GM19463 (cell line): ENCODE measurements around the gene MAP7.

Source experiments
- ATAC-seq: cut with Tn5 transposase; IDR thresholded peaks from one replicate; pipeline ENCODE4 v1.9.1; 2021; ENCODE audit warnings: mild to moderate bottlenecking, moderate library complexity; ENCODE audit not compliant: unreplicated experiment

MAP7 gene

DNA sequence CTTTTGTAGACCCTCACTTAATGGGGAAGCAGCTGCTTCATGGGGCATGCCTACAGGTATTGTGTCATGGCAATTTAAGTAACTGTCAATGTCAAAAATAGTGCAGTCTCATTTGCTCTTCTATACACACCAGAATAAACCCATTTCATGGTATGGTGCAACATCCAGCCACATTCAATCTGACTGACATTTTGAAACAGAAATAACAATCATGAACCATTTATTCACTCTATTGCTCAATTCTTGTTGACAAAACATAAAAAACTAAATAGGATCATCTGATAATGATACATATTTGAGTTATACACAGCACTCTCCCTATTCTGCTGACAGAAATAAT, 122.9 kb downstream of the MAP7 start:
- no peak for ATAC-seq

DNA sequence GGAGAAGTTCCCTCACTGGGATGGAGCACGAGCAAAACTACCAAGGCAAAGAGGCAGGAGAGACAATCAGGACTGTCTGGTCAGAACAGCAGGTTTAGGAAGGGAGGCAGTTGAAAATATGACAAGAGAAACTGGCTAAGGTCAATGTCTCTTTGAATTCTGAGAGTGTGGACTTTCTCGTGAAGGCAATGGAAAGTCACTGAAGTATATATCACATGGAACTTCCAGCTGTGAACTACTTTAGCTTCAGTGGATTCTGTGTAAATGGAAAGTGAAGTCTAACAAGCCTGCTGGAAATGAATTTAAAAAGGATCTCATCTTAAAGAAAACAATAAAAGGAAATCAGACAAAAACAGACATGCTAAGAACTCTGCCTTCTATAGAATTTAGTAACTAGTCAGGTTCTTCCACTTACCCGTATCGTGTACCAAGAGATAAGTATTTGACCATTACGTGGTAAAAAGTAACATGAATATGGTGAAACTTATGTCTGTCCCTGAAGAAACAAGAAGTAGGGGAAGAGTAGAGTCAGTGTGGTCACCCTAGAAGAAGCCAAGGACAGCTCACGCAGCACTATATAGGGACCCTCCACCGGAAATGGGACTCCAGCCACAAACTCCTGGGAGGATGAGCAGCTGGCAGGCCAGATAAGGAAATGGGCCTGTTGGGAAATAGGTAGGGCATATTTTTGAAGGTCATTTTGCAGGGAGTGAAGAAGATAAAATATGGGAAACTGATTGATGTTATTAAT, 123.4 kb downstream of the MAP7 start:
- no peak for ATAC-seq

DNA sequence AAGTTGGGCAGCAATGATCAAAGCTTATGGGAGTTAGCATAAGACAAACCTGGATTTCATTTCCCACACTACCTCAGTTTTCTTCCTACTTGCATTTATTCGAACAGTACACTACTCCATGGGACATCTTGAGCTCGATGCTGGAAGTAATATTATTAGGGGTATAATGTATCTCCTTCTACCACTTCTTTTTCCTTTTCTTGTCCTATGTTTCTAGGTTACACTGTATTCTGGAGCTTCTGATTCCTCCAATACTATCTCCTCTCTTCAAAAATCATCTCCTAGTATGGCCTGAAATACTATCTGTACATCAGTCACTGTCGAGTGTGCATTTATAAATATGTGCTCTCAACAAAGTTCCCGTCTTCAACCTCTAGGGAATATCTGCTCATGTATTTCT, 124.4 kb downstream of the MAP7 start:
- no peak for ATAC-seq

DNA sequence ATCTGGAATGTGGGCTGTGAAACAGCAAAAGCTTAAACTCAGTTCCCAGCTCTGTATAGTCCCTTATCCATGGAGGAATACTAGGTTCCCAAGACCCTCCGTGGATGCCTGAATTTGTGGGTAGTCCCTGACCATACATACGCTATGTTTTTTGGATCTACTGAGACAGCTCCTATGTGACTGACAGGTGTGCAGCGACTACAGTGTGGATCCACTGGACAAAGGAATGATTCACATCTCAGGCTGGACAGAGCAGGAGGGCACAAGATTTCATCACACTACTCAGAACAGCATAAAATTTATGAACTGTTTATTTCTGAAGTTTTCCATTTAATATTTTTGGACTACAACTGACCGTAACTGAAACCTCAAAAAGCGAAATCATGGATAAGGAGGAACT, 125.3 kb downstream of the MAP7 start:
- no peak for ATAC-seq

DNA sequence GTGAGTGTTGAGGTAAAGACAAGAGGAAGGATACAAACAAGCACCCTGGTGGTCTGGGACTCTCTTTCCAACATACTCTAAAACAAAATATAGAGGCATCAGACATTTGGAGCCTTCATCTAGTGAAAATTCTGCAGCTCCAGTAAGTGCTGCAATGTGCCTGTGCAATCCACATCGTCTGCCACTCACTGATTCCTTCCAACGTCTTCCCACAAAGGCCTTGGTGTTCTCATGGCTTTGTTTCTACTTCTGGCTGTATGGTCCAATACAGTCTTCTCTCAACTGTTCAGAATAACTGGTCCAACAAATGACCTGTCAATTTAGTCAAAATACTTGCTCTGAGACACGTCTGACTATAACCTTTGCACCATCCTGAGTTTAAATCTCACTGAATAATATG, 125.8 kb downstream of the MAP7 start:
- no peak for ATAC-seq

DNA sequence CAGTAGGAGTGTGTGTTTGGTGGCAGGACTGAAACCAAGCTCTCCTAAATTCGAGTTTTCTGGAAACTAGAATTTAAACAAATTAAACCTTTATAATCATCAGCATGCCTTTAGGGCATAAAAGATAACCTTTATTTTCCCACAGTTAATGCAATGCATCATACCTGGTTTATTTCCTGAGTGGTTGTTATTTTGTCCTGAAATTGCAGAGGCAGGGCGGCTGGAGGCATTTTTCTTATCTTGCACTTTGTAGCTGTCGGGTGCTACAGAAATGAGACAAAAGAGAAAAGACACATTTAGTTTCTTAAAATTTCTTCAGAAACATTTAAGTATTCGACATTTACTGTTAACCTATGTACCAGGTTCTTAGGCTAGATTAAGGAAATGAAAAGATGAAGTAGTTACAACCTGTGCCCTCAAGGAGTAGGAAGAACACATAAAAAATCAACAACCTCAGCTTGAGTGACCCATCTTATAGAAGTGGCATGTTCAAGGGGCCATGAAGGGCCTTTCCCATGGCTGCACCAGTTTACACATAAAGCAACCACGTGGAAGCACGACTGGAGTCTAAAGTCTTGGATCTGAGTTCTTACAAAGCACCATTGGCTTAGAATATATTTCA, 128.6 kb downstream of the MAP7 start:
- no peak for ATAC-seq

DNA sequence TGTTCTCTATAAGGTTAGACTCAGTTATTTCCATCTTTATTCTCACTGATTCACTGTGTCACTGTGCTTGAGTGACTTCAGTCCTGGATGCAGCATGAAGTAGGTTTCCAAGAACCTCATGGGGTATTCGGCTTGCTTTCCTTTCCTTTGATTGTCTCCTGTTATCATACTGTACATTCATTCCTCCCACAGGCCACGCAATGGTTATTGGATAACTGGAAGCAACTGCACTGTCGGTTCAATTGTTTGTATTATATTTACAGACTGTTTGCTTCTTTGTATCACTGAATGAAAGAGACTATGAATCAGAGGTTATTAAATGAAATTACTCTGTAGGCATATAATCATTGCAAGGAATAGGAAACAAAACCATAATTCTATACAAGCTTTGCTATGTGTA, 129.4 kb downstream of the MAP7 start:
- no peak for ATAC-seq

DNA sequence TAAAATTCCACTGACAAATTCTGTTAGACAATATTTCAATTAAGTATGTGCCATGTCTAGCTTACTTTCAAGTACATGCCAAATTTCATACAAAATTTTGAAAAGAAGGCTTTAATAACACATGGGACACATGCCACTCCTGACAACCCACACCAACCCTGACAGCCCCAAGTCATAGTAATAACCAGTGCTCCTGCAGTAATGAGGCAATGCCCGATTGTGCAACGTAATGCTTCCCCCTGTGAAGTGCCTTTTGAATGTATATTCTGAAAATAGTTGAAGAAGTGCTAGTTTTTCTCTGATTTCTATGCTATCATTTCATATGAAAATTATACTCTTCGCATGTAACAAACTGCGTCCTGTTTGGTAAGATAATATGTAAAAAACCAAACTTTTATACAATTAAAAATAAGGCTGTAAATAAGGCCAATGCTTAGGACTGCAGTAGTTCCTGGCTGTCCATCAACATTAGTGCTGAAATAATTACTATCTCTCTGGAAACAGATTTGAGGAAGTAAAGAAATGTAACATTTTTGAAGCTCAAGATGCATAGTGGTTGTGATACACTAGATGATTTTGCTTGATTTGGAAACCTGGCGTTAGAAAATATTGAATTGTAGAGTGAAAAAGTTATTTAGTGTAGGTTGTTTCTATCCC, 134.7 kb downstream of the MAP7 start:
- no peak for ATAC-seq

DNA sequence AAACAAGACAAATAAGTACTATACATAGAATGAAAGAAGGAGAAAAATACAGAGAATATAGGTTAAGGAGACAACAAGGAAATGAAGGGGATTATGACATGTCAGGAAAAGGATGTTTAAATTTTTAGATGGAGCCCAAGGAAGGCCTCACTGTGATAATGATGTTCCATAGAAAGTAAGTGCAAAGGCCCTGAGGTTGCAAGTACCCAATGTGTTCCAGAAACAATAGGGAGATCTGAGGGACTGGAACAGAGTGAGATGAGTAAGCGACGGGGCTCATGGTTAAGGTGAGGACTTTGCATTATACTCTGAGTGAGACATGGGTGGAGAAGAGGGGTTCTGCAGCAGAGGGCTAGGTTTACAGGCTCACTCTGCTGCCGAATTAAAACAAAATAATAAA, 137.8 kb downstream of the MAP7 start:
- ATAC-seq = no peak

DNA sequence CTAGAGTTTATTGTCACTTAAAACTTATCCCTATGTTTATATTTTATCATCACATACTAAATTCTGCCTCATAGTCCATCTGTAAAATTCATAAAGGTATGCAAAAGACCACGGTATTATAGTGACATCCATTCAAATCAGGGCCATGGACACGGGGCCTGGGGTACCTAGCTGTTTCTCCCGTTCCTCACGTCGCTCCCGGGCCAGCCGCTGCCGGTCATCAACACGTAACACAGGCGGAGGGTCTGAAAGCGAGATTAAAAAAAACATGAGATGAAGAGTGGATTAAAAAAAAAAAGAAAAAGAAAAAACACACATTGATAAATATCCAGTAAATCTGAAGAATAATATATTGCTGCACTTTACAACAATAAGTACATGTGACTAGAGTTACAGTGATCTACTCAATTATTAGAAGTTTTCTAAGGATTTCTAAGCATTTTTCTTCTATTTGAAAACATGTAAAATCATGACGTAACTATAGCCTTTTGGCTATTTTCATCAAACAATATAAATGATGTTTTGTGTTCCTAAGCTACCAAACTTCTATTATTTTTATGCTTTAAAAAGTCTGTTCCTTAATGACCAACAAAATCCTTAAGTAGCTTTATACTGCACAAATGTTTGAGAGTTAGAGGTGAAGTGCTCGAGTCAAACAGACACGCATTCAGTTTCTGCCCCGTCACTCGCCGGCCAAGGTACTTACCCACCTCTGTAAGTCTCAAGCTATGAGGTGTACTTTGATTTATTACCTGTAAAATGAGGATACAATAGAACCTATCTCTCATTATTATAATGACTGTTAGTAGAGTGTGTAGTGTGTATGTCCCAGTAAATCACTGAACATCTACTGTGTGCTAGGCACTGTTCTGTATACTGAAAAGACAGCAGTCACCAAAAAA, 138.5 kb downstream of the MAP7 start:
- ATAC-seq = no peak

DNA sequence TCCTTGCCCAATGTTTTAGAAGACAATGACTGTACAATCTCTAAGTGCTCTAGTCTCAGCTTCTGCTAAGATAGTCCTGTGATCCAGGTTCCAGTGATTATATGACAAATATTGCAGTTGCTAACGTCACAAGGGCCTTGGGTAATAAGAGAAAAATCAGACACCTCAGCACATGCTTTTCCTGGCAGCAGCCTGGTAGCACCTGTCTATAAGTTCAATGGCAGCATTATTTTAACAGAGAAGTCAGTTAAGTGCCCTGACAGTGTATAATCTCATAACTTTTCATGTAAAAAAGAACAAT, 139.2 kb downstream of the MAP7 start:
- no peak for ATAC-seq

DNA sequence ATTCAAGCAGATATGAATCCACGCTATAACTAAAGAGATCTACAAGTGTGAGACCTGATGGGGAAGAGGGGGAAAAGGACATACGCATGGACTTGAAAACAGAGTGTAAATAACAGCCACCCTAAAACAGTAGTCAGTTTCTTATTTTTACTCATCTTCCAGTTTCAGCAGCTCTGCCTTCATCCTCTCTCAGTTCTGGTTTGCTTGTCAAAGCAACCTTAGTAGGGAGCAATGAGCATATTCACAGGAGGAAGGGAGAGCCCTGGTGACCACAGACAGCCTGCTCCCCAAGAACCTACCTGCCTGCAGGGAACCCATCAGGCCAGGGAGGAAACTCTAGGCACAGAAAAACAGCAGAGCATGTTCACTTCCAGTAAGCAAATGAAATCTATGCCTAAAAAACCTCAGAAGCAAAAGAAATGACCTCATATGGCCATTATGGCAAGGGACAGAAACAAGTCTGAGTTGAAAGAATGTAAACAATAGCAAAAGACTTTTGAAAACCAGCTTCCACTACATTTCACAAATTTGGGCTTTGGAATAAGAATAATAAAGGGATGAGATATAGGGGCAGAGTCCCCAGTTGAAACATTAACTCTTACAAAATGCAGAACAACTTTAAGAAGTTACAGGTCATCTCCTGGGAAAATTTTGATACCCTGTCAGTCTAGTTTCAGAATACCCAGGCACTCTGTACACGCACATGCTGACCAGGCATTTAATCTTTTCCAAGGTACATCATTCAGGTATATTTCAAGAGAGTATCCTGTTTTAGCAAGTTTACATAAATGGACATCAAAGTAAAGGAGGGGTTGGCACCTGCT, 139.8 kb downstream of the MAP7 start:
- peak; percentile 57 for ATAC-seq

DNA sequence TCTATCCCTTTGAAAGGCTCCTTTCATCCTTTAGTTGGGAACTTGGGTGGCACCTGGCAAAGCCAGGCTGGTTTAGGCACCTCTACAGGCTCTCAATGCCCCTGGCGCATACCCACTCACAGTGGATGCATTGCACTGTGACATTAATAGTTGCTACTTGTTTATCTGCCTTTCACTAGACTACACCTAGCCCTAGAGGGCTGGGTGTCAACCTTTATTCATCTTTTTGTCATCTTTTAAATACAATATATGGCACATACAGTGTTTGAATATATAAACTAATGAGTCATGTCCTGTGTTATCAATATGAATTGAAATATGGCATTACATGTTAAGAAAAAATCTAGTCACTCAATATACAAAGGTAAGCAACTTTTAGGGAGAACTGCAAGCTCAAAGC, 140.6 kb downstream of the MAP7 start:
- ATAC-seq = no peak

DNA sequence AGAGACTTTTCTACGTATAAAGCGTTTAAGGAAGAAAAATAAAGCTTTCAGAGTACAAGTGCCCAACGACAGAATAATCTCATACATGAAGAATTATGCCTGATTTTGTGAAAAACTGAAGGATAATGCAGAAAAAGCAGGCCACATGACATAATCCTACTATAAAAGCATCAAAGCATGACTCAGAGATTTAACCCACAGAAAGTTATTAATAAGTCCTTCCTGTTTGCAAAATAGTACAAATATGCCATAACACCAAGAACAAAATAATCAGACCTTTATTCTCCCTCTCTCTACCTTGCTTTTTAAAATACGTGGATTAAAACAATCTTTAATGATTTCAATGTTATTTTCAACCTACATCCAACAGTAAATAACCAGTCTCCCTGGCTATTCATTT, 142.0 kb downstream of the MAP7 start:
- ATAC-seq = no peak

DNA sequence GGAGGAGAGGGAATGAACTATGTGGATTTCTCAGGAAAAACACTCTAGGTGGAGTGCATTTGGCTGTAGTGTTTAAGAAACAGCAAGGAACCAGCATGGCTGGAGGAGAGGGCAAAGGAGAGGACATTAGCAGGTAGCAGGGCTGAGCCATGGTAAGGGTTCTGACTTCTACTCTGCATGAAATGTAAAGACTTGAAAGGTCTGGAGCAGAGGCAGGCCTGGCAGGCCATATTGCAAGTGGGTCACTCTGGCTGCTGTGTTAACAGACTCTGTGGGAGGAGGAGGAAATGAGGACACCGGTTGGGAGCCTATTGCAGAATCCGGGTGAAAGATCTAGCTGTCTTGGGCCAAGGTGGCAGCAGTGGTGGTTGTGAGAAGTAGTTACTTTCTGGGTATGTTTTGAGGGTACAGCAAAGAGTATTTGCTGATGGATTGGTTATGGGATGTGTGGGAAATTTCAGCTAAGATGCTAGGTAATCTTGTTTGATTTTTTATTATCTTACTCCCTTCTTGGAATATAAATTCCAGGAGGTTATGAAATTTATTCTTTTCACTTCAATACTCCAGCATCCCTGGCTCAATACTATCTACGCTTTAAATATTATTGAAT, 144.7 kb downstream of the MAP7 start:
- no peak for ATAC-seq

DNA sequence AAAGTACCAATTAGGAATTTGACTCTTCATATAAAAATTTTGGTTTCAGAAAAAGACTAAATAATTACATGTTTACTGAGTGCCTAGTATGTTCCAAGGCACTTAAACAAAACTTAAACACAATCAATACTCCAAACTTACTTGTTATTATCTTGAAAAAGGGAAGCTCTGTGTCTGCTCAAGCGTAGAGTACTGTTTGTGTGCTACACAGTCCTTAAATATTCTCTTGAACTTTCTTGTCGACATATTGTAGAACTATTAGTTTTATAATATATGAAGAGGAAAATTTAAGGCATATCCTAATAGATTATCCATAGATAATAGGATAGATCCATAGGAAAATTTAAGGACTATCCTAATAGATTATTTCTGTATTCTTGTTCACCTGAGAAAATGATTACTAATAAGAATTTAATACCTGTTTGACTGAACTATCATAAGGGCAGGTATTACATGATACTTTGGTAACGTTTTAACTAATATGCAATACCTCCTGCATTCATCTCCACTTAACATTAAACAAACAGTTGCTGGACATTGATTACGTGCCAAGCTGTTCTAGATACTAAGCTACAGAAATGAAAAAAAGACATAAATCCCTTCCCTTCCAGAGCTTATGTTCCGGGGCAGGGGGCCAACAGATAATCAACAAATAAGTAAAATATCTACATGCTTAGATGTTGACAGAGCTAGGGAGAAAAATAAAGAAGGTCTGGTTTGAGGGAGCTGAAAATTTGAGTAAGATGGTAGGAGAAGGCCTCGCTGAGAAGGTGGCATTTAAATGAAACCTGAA, 145.4 kb downstream of the MAP7 start:
- ATAC-seq = no peak

DNA sequence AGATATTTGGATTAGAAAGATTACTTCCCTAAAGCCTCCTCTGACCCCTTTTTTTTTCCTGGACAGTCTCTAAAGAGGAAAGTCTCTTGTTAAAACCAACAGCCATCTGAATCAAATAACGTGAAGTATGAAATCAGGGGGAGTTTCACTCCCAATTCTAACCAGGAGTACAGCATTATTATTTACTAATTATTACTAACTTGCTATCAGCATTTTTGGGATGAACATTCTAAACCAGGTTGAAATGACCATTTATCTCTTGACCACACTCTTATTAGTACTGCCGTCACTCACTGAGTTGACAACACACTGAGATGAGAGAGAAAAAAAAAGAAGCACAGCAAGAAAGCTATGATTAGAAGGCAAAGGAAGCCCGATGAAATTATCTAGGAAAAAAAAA, 146.2 kb downstream of the MAP7 start:
- no peak for ATAC-seq

DNA sequence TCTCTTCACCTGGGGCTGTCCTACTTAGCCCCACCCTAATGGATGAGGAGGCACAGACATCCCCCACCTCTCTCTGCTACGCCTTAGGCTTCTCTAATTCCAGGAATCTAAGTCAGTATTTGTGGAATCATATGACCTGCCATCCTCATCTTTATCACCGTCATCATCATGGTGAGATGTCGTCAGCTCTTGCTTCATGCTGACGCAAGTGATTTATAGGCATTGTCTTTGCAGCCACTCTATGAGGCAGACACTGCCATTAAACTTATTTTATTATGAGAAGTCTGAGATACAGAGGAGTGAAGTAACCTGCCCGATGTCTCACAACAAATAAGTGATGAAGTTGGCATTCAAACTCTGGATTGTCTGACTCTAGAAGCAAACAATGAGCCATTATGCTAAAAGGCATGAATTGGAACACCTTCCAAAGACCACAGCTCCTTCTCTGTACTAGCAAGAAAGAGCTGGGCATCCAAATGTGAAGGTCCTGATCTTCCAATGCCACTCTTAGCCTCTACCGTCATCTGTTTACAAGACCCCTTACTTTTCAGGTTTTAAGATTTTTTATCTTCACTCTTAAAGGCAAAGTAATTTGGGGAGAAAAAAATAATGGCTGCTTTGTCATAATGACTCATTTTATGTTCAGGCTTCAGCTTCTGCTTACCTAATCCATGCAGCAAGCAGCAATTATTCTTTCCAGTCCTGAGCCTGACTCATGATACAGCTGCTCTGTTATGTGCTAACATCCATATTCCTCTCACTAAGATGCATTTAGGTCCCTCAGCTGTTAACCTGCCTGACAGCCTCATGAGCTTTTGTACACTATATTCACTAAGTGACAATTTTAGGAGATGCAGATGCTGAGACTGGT, 146.9 kb downstream of the MAP7 start:
- ATAC-seq = no peak

DNA sequence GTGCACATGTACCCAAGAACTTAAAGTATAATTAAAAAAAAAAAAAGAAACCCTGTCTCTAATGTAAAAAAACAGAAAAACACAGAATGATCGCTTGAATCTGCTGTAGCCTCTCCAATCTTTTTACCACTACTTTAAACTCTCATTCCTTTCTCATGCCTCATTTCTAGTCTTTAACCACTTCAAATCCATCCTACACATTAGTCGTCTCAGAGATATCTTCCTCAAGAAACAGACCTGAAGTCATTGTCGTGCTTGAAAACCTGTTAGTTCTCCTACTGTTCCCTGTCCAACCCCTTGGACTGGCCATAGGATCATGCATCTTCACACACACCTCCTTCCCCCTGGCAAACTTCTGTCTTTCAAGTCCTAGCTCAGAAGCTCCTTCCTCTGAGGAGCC, 148.5 kb downstream of the MAP7 start:
- ATAC-seq = no peak
